Measurements from ENCODE around the gene PDE1C. TPM values are rescaled to one million over a fixed set of nuclear protein-coding genes. Genes with fewer than 3 reads are reported as not detected.

Gene PDE1C
- polyA plus RNA-seq, 1 of the 3 experiments (the other 2 are of a cell fraction), result 4.6 TPM

DNA sequence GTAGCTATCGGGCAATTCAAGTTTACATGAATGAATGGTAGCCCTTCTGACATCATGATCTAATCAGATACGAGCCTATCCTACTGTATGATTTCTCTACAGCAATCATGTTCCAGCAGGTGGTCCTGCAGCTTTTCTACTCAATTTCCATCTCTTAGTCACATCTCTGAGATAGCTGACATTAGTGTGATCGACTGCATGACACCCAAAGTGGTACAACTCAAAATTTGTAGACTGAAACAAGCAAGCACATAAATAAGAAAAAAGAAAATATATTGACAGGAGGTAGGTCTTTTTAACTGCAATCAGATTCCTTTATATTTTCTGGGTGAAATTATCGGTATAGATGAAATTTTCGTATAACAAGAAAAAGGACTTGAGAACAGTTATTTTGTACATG lies 251.2 kb downstream of the PDE1C start:
- peaks cover 0 to 16% of the 10 kb centered on the region in 2 experiments for H3K36me3 ChIP-seq (replicated peaks in 1 of 2; ENCODE audit: control insufficient read depth in 1 of 2, insufficient read depth in 2 of 2, low read length in 1 of 2)
- H4K20me1 ChIP-seq (ENCODE audit: insufficient read depth), result no peaks in the 10 kb centered on the region
- WGBS (ENCODE audit: low lambda C conversion rate), result 14% methylated on average over 5 of the region's 5 CpGs
- H3F3A ChIP-seq (replicated peaks; ENCODE audit: insufficient read depth), result no peaks in the 10 kb centered on the region
- TF ChIP-seq YY1 (IDR thresholded peaks at IDR 0.05; ENCODE audit: low read depth), result no peak
- no peak for TF ChIP-seq FOSL2 (IDR thresholded peaks at IDR 0.05; ENCODE audit: borderline replicate concordance, low read depth)
- no peak overlapping the region for H3K9ac ChIP-seq
- no peaks in the 10 kb centered on the region for H3K9me3 ChIP-seq
- no peak overlapping the region for H3K4me3 ChIP-seq (ENCODE audit: low read depth in 2 of 2, low read length in 1 of 2)
- H3K79me2 ChIP-seq (ENCODE audit: insufficient read depth), result no peaks in the 10 kb centered on the region
- H3K9me2 ChIP-seq, result no peaks in the 10 kb centered on the region
- ChIA-PET POLR2A (no interaction called here), CTCF (no interaction called here)
- no peak for DNase-seq
- H3K27ac ChIP-seq (ENCODE audit: low read depth in 2 of 2, low read length in 1 of 2), result no peak overlapping the region
- H3K4me1 ChIP-seq (ENCODE audit: control insufficient read depth in 1 of 2, insufficient read depth in 2 of 2, low read depth in 1 of 2, low read length in 1 of 2), result peaks cover 0 to 4% of the 10 kb centered on the region in 2 experiments; a peak in 1 of 4 replicates
- no peak overlapping the region for H3K4me2 ChIP-seq
- no peak overlapping the region for H2AFZ ChIP-seq (ENCODE audit: low read depth)
- peaks cover 24% of the 10 kb centered on the region; the same call in 1 of the 2 replicates for H3K27me3 ChIP-seq (ENCODE audit: insufficient read depth)

DNA sequence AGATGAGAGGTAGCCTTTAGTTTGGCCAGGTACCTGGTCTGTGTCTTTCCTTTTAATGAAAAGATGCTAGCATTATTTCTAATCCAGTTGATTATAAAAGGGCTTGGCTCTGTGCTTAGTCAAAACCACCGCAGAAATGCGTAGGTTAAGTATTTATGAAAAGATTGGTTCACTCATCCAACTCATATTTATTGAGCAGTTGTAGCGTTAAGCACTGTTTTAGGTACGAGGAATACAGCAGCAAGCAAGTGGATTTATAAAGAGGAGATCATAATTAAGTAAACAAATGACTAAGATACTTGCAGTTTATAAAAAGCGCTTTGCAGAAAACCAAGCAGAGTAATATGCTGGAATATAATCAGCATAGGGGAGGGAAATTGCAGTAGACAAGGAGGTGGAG lies 253.4 kb downstream of the PDE1C start:
- ChIA-PET CTCF (no interaction called here), POLR2A (no interaction called here)
- H3K9me2 ChIP-seq, result no peaks in the 10 kb centered on the region
- no peak overlapping the region for H3K4me3 ChIP-seq (ENCODE audit: low read depth in 2 of 2, low read length in 1 of 2)
- no peak overlapping the region for H3K27ac ChIP-seq (ENCODE audit: low read depth in 2 of 2, low read length in 1 of 2)
- H3K4me1 ChIP-seq (ENCODE audit: control insufficient read depth in 1 of 2, insufficient read depth in 2 of 2, low read depth in 1 of 2, low read length in 1 of 2), result peaks cover 0 to 4% of the 10 kb centered on the region in 2 experiments; a peak in 1 of 4 replicates
- no peak for DNase-seq
- no peaks in the 10 kb centered on the region for H3F3A ChIP-seq (replicated peaks; ENCODE audit: insufficient read depth)
- H3K36me3 ChIP-seq (replicated peaks in 1 of 2; ENCODE audit: control insufficient read depth in 1 of 2, insufficient read depth in 2 of 2, low read length in 1 of 2), result peaks cover 0 to 4% of the 10 kb centered on the region in 2 experiments
- no peaks in the 10 kb centered on the region for H3K79me2 ChIP-seq (ENCODE audit: insufficient read depth)
- WGBS (ENCODE audit: low lambda C conversion rate), result 12% methylated on average over 5 of the region's 5 CpGs
- TF ChIP-seq, protein P1, sequence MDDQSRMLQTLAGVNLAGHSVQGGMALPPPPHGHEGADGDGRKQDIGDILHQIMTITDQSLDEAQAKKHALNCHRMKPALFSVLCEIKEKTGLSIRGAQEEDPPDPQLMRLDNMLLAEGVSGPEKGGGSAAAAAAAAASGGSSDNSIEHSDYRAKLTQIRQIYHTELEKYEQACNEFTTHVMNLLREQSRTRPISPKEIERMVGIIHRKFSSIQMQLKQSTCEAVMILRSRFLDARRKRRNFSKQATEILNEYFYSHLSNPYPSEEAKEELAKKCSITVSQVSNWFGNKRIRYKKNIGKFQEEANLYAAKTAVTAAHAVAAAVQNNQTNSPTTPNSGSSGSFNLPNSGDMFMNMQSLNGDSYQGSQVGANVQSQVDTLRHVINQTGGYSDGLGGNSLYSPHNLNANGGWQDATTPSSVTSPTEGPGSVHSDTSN (IDR thresholded peaks at IDR 0.05), result no peak
- TF ChIP-seq NFIC (IDR thresholded peaks at IDR 0.05; ENCODE audit: borderline replicate concordance), result no peak
- no peak for TF ChIP-seq POLR2AphosphoS5 (IDR thresholded peaks at IDR 0.05; ENCODE audit: low read depth, low read length)
- TF ChIP-seq CHD2 (IDR thresholded peaks at IDR 0.05; ENCODE audit: low read length, partially characterized antibody), result no peak
- no peak for TF ChIP-seq TCF12 (IDR thresholded peaks at IDR 0.05)
- TF ChIP-seq, protein P2, sequence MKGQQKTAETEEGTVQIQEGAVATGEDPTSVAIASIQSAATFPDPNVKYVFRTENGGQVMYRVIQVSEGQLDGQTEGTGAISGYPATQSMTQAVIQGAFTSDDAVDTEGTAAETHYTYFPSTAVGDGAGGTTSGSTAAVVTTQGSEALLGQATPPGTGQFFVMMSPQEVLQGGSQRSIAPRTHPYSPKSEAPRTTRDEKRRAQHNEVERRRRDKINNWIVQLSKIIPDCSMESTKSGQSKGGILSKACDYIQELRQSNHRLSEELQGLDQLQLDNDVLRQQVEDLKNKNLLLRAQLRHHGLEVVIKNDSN (IDR thresholded peaks at IDR 0.05; ENCODE audit: borderline replicate concordance, low read depth), result no peak
- TF ChIP-seq EP300 (IDR thresholded peaks at IDR 0.05; ENCODE audit: borderline replicate concordance in 1 of 2, low read depth in 1 of 2, low read length in 1 of 2), result no peak
- H4K20me1 ChIP-seq (ENCODE audit: insufficient read depth), result no peaks in the 10 kb centered on the region
- no peaks in the 10 kb centered on the region for H3K9me3 ChIP-seq
- peaks cover 12% of the 10 kb centered on the region; the same call in 1 of the 2 replicates for H3K27me3 ChIP-seq (ENCODE audit: insufficient read depth)
- H2AFZ ChIP-seq (ENCODE audit: low read depth), result no peak overlapping the region
- no peak overlapping the region for H3K4me2 ChIP-seq
- no peak overlapping the region for H3K9ac ChIP-seq

DNA sequence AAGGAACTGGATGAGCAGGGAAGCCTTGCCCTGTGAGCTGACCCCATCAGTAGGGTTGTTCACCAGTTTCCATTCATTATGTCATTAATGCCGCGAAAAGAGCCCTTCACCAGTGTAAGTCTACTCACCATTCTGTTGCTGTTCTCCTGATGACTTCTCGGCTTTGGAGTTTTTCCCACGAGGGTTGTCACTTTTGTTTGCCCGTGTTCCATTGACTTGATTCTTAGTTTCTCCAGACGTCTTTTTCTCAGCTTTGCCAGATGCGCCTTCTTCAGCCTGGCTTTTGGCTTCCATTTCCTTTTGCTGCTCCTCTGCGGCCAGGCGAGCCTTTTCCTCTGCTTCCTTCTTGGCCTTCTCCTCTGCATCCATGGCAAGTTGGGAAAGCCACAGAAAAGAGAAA lies 254.4 kb downstream of the PDE1C start:
- Histone ChIP-seq H3K4me3 (ENCODE audit: low read depth in 2 of 2, low read length in 1 of 2) (no peak overlapping the region), H3K27me3 (ENCODE audit: insufficient read depth) (peaks cover 6% of the 10 kb centered on the region; the same call in 1 of the 2 replicates), H3K79me2 (ENCODE audit: insufficient read depth) (no peaks in the 10 kb centered on the region), H2AFZ (ENCODE audit: low read depth) (peak overlapping the region; percentile 39; the same call in 1 of the 2 replicates), H3K9me2 (no peaks in the 10 kb centered on the region), H3K9me3 (no peaks in the 10 kb centered on the region), H3K36me3 (replicated peaks in 1 of 2; ENCODE audit: control insufficient read depth in 1 of 2, insufficient read depth in 2 of 2, low read length in 1 of 2) (peaks cover 0 to 3% of the 10 kb centered on the region in 2 experiments), H3F3A (replicated peaks; ENCODE audit: insufficient read depth) (no peaks in the 10 kb centered on the region), H3K27ac (ENCODE audit: low read depth in 2 of 2, low read length in 1 of 2) (peak overlapping the region in 1 of 2 experiments; percentile 44; a peak in 2 of 4 replicates), H3K4me1 (ENCODE audit: control insufficient read depth in 1 of 2, insufficient read depth in 2 of 2, low read depth in 1 of 2, low read length in 1 of 2) (peaks cover 0 to 4% of the 10 kb centered on the region in 2 experiments; a peak in 1 of 4 replicates), H4K20me1 (ENCODE audit: insufficient read depth) (no peaks in the 10 kb centered on the region), H3K9ac (no peak overlapping the region), H3K4me2 (peak overlapping the region; percentile 37)
- ChIA-PET CTCF (no interaction called here), POLR2A (no interaction called here)
- TF ChIP-seq FOSL2 (IDR thresholded peaks at IDR 0.05; ENCODE audit: borderline replicate concordance, low read depth) (no peak), MEF2A (IDR thresholded peaks at IDR 0.05; ENCODE audit: borderline replicate concordance, low read depth) (no peak), RFX5 (IDR thresholded peaks at IDR 0.05; ENCODE audit: low read length) (no peak), YY1 (IDR thresholded peaks at IDR 0.05; ENCODE audit: low read depth) (no peak)
- TF ChIP-seq, protein P3, sequence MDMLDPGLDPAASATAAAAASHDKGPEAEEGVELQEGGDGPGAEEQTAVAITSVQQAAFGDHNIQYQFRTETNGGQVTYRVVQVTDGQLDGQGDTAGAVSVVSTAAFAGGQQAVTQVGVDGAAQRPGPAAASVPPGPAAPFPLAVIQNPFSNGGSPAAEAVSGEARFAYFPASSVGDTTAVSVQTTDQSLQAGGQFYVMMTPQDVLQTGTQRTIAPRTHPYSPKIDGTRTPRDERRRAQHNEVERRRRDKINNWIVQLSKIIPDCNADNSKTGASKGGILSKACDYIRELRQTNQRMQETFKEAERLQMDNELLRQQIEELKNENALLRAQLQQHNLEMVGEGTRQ (IDR thresholded peaks at IDR 0.05; ENCODE audit: borderline replicate concordance, low read depth, low read length), result no peak
- TF ChIP-seq, protein P4, sequence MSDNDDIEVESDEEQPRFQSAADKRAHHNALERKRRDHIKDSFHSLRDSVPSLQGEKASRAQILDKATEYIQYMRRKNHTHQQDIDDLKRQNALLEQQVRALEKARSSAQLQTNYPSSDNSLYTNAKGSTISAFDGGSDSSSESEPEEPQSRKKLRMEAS (IDR thresholded peaks at IDR 0.05; ENCODE audit: low read depth), result no peak
- TF ChIP-seq, protein P5, sequence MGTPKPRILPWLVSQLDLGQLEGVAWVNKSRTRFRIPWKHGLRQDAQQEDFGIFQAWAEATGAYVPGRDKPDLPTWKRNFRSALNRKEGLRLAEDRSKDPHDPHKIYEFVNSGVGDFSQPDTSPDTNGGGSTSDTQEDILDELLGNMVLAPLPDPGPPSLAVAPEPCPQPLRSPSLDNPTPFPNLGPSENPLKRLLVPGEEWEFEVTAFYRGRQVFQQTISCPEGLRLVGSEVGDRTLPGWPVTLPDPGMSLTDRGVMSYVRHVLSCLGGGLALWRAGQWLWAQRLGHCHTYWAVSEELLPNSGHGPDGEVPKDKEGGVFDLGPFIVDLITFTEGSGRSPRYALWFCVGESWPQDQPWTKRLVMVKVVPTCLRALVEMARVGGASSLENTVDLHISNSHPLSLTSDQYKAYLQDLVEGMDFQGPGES (IDR thresholded peaks at IDR 0.05; ENCODE audit: low read depth, low read length), result no peak
- DNase-seq, result no peak
- WGBS (ENCODE audit: low lambda C conversion rate), result 19% methylated on average over 9 of the region's 9 CpGs

All from SK-N-SH (cell line).